HCT116 (cell line): ENCODE results near the gene RAD21L1.

Experiments
- EZH2 ChIP-seq: fragments of 200-600 bp; sonication (generic); IDR thresholded peaks from 2 replicates; pipeline ENCODE4 v1.6.1; 2017; ENCODE audit warnings: antibody characterized with exemption, mixed run types
- EZH2phosphoT487 ChIP-seq: fragments of 200-600 bp; IDR thresholded peaks from 2 replicates; pipeline ENCODE4 v1.6.1; 2018; ENCODE audit warnings: antibody characterized with exemption, borderline replicate concordance
- POLR2A ChIP-seq: IDR thresholded peaks from 2 replicates; pipeline ENCODE4 v1.7.0; 2011; ENCODE audit warnings: borderline replicate concordance; ENCODE audit not compliant: insufficient read depth, insufficient read length; ENCODE audit errors: extremely low read depth
- POLR2AphosphoS5 ChIP-seq: IDR thresholded peaks from 2 replicates; pipeline ENCODE4 v1.6.1; 2011; ENCODE audit warnings: mild to moderate bottlenecking, low read depth, low read length, moderate library complexity
- SIN3A ChIP-seq: IDR thresholded peaks from 2 replicates; pipeline ENCODE4 v1.6.1; 2012; ENCODE audit warnings: low read depth
- TCF7L2 ChIP-seq: IDR thresholded peaks from 2 replicates; pipeline ENCODE4 v1.7.0; 2011; ENCODE audit warnings: borderline replicate concordance, inconsistent platforms; ENCODE audit not compliant: insufficient read depth, insufficient read length; ENCODE audit errors: extremely low read depth
- YY1 ChIP-seq: IDR thresholded peaks from 2 replicates; pipeline ENCODE4 v1.6.1; 2011; ENCODE audit warnings: low read length, low read depth, moderate library complexity, mild to moderate bottlenecking; ENCODE audit not compliant: insufficient replicate concordance; ENCODE audit errors: extremely low read depth
- ZNF274 ChIP-seq: fragments of 200-500 bp; sonication (Bioruptor generic); IDR thresholded peaks from 2 replicates; pipeline ENCODE4 v1.6.1; 2014; ENCODE audit warnings: mild to moderate bottlenecking, low read depth, low read length, inconsistent platforms
- TF ChIP-seq, protein P1 (sequence below), 3 experiments: fragments of 200-600 bp in 1 of 3; sonication (generic) in 1 of 3; IDR thresholded peaks in 2 of 3; conservative IDR thresholded peaks in 1 of 3; 2 replicates each; pipeline ENCODE4 v1.5.1; 2012 to 2017; ENCODE audit warnings: low read depth in 2 of 3, low read length in 2 of 3, antibody characterized with exemption in 1 of 3, borderline replicate concordance in 1 of 3, control low read depth in 1 of 3, mild to moderate bottlenecking in 1 of 3, mixed read lengths in 1 of 3, mixed run types in 1 of 3, moderate library complexity in 1 of 3; ENCODE audit not compliant: insufficient read depth in 1 of 3
- TF ChIP-seq, protein P2 (sequence below): IDR thresholded peaks from 2 replicates; pipeline ENCODE4 v1.6.1; 2012
- TF ChIP-seq, protein P3 (sequence below): IDR thresholded peaks from 2 replicates; pipeline ENCODE4 v1.6.1; 2012
- TF ChIP-seq, protein P4 (sequence below): IDR thresholded peaks from 2 replicates; pipeline ENCODE4 v1.6.1; 2012; ENCODE audit warnings: low read depth
- TF ChIP-seq, protein P5 (sequence below): IDR thresholded peaks from 2 replicates; pipeline ENCODE4 v1.6.1; 2011; ENCODE audit warnings: mild to moderate bottlenecking, low read length, moderate library complexity; ENCODE audit not compliant: insufficient replicate concordance; ENCODE audit errors: extremely low read depth

DNA sequence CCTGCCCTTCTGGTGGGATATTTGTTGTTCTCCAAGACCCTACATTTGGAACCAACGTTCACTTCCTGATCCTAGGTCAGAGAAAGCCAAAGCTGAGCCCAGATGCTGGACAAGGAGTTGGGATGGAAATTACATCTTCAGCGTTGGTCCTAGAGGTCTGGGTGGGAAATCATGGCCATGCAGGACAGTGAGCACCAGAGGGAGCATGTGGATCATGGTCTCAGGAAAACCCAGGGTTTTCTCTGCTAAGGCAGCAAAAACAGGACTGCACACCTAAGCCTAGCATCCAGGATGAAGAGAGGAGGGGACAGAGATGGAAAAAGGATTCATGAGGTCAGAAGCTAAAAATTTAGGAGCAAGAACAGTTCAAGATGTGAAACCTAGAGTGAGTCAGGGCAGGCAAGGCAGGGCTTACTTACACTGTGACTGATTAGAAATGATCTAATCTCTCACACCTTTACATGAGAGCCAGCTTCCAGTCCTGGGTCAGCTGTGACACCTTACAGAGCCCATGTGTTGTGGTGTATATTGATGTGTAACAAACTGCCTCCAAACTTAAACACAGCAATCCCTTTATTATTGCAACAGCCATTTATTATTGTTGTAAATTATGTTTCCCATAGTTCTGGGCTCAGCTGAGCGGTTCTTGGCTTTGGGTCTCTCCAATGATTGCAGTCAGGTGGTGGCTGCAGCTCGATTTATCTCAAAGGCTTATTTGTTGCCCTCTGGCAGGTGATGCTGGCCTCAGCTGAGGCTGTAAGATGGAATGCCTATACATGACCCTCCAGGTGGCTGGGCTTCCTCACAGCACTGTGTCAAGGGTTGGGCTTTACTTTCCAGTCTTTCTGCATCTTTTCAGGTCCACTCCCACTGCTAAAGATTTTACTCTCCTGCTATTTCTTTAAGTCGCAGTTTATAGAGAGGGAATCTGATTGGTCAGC, 16.1 kb upstream of the RAD21L1 start:
- TF ChIP-seq POLR2A (no peak), POLR2AphosphoS5 (no peak), YY1 (no peak), ZNF274 (no peak), EZH2 (no peak), EZH2phosphoT487 (no peak), TCF7L2 (no peak), SIN3A (no peak)
- TF ChIP-seq, protein P1, sequence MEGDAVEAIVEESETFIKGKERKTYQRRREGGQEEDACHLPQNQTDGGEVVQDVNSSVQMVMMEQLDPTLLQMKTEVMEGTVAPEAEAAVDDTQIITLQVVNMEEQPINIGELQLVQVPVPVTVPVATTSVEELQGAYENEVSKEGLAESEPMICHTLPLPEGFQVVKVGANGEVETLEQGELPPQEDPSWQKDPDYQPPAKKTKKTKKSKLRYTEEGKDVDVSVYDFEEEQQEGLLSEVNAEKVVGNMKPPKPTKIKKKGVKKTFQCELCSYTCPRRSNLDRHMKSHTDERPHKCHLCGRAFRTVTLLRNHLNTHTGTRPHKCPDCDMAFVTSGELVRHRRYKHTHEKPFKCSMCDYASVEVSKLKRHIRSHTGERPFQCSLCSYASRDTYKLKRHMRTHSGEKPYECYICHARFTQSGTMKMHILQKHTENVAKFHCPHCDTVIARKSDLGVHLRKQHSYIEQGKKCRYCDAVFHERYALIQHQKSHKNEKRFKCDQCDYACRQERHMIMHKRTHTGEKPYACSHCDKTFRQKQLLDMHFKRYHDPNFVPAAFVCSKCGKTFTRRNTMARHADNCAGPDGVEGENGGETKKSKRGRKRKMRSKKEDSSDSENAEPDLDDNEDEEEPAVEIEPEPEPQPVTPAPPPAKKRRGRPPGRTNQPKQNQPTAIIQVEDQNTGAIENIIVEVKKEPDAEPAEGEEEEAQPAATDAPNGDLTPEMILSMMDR (IDR thresholded peaks at IDR 0.05 in 2 of 3, conservative IDR thresholded peaks at IDR 0.05 in 1 of 3; ENCODE audit: borderline replicate concordance in 1 of 3, insufficient read depth in 1 of 3, low read depth in 2 of 3, low read length in 2 of 3): peak; percentile 30 to 50 (median 49); a peak in 4 of 6 replicates
- TF ChIP-seq, protein P2, sequence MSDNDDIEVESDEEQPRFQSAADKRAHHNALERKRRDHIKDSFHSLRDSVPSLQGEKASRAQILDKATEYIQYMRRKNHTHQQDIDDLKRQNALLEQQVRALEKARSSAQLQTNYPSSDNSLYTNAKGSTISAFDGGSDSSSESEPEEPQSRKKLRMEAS: no peak
- TF ChIP-seq, protein P3, sequence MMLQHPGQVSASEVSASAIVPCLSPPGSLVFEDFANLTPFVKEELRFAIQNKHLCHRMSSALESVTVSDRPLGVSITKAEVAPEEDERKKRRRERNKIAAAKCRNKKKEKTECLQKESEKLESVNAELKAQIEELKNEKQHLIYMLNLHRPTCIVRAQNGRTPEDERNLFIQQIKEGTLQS: no peak
- TF ChIP-seq, protein P4, sequence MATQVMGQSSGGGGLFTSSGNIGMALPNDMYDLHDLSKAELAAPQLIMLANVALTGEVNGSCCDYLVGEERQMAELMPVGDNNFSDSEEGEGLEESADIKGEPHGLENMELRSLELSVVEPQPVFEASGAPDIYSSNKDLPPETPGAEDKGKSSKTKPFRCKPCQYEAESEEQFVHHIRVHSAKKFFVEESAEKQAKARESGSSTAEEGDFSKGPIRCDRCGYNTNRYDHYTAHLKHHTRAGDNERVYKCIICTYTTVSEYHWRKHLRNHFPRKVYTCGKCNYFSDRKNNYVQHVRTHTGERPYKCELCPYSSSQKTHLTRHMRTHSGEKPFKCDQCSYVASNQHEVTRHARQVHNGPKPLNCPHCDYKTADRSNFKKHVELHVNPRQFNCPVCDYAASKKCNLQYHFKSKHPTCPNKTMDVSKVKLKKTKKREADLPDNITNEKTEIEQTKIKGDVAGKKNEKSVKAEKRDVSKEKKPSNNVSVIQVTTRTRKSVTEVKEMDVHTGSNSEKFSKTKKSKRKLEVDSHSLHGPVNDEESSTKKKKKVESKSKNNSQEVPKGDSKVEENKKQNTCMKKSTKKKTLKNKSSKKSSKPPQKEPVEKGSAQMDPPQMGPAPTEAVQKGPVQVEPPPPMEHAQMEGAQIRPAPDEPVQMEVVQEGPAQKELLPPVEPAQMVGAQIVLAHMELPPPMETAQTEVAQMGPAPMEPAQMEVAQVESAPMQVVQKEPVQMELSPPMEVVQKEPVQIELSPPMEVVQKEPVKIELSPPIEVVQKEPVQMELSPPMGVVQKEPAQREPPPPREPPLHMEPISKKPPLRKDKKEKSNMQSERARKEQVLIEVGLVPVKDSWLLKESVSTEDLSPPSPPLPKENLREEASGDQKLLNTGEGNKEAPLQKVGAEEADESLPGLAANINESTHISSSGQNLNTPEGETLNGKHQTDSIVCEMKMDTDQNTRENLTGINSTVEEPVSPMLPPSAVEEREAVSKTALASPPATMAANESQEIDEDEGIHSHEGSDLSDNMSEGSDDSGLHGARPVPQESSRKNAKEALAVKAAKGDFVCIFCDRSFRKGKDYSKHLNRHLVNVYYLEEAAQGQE: no peak
- TF ChIP-seq, protein P5, sequence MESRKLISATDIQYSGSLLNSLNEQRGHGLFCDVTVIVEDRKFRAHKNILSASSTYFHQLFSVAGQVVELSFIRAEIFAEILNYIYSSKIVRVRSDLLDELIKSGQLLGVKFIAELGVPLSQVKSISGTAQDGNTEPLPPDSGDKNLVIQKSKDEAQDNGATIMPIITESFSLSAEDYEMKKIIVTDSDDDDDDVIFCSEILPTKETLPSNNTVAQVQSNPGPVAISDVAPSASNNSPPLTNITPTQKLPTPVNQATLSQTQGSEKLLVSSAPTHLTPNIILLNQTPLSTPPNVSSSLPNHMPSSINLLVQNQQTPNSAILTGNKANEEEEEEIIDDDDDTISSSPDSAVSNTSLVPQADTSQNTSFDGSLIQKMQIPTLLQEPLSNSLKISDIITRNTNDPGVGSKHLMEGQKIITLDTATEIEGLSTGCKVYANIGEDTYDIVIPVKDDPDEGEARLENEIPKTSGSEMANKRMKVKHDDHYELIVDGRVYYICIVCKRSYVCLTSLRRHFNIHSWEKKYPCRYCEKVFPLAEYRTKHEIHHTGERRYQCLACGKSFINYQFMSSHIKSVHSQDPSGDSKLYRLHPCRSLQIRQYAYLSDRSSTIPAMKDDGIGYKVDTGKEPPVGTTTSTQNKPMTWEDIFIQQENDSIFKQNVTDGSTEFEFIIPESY: no peak
